DMS53 (cell line): ENCODE data around the gene CKAP4.

Experiments used
- DNase-seq: peaks from one replicate; lab custom pipeline; 2025; lab: John Stamatoyannopoulos, UW

CKAP4 gene

GRCh38 chr12:106240821-106241220 lies 7.0 kb downstream of the CKAP4 start:
- no peak for DNase-seq

- DNase-seq: no peak
Observed at GRCh38 chr12:106239951-106240335, 7.9 kb downstream of the CKAP4 start.

GRCh38 chr12:106239241-106239950 lies 8.4 kb downstream of the CKAP4 start:
- DNase-seq: no peak

GRCh38 chr12:106238146-106238545 lies 9.7 kb downstream of the CKAP4 start:
- no peak for DNase-seq

GRCh38 chr12:106235770-106236169 lies 12.1 kb downstream of the CKAP4 start:
- peak; percentile 44 for DNase-seq

GRCh38 chr12:106234449-106234848 lies 13.4 kb downstream of the CKAP4 start:
- DNase-seq: no peak

GRCh38 chr12:106233011-106233410 lies 14.8 kb downstream of the CKAP4 start:
- DNase-seq: no peak

- no peak for DNase-seq
Observed at GRCh38 chr12:106229036-106229591, 18.7 kb downstream of the CKAP4 start.

GRCh38 chr12:106228320-106228710 lies 19.5 kb downstream of the CKAP4 start:
- no peak for DNase-seq

- DNase-seq: peak; percentile 31
Observed at GRCh38 chr12:106227641-106228319, 20.0 kb downstream of the CKAP4 start.

- peak; percentile 81 for DNase-seq
Observed at GRCh38 chr12:106226884-106227640, 20.8 kb downstream of the CKAP4 start.

GRCh38 chr12:106224355-106224706 lies 23.5 kb downstream of the CKAP4 start:
- no peak for DNase-seq

- DNase-seq: peak; percentile 78
Observed at GRCh38 chr12:106223485-106224354, 24.1 kb downstream of the CKAP4 start.

GRCh38 chr12:106220536-106220935 lies 27.3 kb downstream of the CKAP4 start:
- no peak for DNase-seq

- DNase-seq: no peak
Observed at GRCh38 chr12:106219043-106219442, 28.8 kb downstream of the CKAP4 start.

GRCh38 chr12:106217706-106218105 lies 30.1 kb downstream of the CKAP4 start:
- no peak for DNase-seq

GRCh38 chr12:106214571-106214970 lies 33.2 kb downstream of the CKAP4 start:
- no peak for DNase-seq

- no peak for DNase-seq
Observed at GRCh38 chr12:106213662-106214061, 34.2 kb downstream of the CKAP4 start.

- peak; percentile 49 for DNase-seq
Observed at GRCh38 chr12:106211973-106212372, 35.8 kb downstream of the CKAP4 start.

GRCh38 chr12:106205208-106206069 lies 42.4 kb downstream of the CKAP4 start:
- DNase-seq: peak; percentile 78

GRCh38 chr12:106204312-106204711 lies 43.5 kb downstream of the CKAP4 start:
- DNase-seq: no peak
